ENCODE results near the gene PROX1.
A peak's percentile ranks its signal among the peaks of the same experiment; 100 is the strongest.

The PROX1 gene

DNA sequence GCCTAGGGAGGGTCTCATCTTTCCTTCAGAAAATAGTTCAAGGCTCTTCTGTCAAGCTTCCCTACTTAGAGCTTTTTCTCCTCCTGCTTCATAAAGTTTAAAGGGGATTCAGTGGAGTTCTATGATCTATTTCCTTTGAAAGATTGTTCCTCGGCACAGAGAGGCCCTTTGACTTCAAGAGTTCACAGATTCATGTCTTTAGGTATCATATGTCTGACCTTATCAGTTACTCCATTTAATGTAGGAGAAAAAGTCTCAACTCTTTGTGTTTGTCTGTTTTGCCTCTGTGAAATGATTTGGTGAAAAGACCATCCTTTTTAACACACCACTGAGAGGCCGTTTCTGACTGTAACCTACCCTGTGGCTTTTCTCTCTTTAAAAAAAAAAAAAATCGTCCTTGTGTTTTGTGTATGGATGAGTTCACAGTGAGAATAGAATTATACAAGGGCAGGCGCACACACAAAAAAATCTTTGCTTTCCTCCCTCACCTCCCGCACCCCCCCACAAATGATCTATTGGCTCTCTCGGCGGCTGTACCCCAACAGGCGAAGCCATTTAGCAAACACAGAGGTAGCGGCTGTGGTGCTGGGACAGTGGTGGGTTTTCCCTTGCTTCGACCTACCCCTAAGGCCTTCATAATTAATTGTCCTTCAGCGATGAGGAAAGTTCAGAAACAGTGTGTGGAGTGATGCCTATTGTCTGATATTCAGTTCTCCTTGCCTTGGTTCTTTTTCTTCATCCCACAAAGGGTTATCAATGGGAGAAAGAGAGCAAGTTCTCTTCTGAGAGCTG is 29.6 kb downstream of the PROX1 start:
- no peak for ATAC-seq
- TF ChIP-seq, protein P1, sequence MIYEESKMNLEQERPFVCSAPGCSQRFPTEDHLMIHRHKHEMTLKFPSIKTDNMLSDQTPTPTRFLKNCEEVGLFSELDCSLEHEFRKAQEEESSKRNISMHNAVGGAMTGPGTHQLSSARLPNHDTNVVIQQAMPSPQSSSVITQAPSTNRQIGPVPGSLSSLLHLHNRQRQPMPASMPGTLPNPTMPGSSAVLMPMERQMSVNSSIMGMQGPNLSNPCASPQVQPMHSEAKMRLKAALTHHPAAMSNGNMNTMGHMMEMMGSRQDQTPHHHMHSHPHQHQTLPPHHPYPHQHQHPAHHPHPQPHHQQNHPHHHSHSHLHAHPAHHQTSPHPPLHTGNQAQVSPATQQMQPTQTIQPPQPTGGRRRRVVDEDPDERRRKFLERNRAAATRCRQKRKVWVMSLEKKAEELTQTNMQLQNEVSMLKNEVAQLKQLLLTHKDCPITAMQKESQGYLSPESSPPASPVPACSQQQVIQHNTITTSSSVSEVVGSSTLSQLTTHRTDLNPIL (CRISPR knock-in tag; IDR thresholded peaks at IDR 0.05; ENCODE audit: low read depth) = no peak
- TF ChIP-seq ZNF565 (CRISPR knock-in tag; conservative IDR thresholded peaks at IDR 0.05; ENCODE audit: low read depth) = no peak

DNA sequence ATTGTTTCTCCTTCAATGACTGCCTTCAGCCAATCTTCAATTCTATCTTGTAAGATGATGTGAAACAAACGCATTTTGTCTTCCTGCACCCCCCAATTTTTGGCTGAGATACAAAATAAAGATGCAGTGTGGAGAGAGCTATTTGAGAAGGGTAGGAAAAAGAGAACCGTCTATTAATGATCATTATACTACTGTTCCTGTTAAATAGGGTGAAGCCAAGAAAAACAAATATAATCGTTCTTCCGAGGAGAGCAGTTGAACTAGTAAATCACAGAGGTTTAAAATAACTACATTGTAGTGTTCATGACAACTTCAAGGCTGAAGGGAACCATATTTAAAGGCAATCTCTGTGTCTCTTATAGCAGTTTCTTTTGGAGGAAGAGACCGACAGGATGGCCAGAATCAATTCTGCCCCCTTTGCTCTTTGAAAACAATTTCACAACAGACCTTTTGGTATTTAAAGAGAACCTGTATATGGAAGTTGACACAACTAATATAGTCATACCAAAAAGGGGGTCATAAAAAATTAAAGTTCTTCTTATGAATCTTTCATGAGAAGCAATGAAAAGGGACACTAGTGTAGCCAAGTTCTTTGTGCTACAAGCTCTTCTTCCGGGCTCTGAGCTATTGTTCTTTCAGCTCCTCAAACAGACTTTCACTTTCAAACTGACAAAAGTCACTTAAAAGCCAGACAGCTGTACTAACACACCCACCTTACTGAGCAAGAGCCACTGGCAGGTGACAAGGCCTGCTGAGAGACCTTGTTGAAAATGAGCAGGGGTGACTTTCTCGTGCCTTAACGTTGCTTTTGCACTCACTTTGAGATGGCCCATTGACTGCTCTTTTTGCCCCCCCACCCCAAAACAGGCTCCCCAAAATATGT is 30.9 kb downstream of the PROX1 start:
- TF ChIP-seq OSR1 (CRISPR knock-in tag; IDR thresholded peaks at IDR 0.05) (no peak), ZFP3 (CRISPR knock-in tag; IDR thresholded peaks at IDR 0.05) (no peak), ZNF565 (CRISPR knock-in tag; conservative IDR thresholded peaks at IDR 0.05; ENCODE audit: low read depth) (no peak)
- TF ChIP-seq, protein P2, sequence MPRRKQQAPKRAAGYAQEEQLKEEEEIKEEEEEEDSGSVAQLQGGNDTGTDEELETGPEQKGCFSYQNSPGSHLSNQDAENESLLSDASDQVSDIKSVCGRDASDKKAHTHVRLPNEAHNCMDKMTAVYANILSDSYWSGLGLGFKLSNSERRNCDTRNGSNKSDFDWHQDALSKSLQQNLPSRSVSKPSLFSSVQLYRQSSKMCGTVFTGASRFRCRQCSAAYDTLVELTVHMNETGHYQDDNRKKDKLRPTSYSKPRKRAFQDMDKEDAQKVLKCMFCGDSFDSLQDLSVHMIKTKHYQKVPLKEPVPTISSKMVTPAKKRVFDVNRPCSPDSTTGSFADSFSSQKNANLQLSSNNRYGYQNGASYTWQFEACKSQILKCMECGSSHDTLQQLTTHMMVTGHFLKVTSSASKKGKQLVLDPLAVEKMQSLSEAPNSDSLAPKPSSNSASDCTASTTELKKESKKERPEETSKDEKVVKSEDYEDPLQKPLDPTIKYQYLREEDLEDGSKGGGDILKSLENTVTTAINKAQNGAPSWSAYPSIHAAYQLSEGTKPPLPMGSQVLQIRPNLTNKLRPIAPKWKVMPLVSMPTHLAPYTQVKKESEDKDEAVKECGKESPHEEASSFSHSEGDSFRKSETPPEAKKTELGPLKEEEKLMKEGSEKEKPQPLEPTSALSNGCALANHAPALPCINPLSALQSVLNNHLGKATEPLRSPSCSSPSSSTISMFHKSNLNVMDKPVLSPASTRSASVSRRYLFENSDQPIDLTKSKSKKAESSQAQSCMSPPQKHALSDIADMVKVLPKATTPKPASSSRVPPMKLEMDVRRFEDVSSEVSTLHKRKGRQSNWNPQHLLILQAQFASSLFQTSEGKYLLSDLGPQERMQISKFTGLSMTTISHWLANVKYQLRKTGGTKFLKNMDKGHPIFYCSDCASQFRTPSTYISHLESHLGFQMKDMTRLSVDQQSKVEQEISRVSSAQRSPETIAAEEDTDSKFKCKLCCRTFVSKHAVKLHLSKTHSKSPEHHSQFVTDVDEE (CRISPR knock-in tag; IDR thresholded peaks at IDR 0.05) = no peak
- ATAC-seq = no peak; the same call in 2 of the 3 replicates

DNA sequence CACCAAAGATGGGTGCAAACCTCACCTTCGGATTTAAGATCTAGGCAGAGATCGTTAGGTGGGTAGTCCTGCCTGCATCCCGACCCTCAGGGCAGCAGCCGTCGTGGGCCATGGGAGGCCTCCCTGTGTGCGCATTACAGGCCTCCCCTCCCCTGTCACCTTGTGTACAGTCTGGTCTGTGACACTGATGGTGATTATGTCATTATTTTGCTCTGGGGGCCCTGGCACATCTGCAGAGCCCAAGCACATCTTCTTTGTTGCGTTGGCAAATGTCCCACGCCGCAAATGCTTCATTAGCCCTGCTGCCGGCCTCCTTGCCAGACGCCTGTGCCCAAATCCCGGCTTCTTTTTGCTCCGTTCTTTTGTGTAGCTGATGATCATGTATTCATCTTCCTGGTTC is 31.7 kb downstream of the PROX1 start:
- peak; percentile 58; the same call in 2 of the 3 replicates for ATAC-seq
- TF ChIP-seq TCF4 (CRISPR knock-in tag; IDR thresholded peaks at IDR 0.05; ENCODE audit: borderline replicate concordance) = peak; percentile 58; the same call in 1 of the 2 replicates
- TF ChIP-seq, protein P2 (CRISPR knock-in tag; IDR thresholded peaks at IDR 0.05) = peak; percentile 79
- TF ChIP-seq ISL1 (CRISPR knock-in tag; IDR thresholded peaks at IDR 0.05) = no peak
- no peak for TF ChIP-seq ZFP3 (CRISPR knock-in tag; IDR thresholded peaks at IDR 0.05)

DNA sequence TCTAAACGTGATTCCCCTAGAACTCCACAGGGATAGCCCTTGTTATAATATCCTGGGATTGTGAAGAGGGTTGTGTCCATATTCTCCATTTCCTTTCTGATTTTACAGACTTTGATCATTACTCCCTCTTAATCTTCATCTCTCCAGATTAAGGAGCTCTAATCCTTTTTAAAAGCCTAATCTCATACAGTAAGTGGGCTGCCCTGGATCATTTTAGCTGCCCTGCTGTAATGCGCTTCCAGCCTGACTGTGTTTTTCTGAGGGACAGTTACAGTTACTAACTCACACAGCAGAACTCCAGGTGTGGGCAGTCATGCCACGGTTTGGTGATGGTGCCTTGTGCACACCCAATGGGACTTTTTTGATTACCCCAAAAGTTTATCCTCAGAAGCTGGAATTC is 33.5 kb downstream of the PROX1 start:
- no peak for ATAC-seq
- TF ChIP-seq ZFP3 (CRISPR knock-in tag; IDR thresholded peaks at IDR 0.05) = no peak
- TF ChIP-seq, protein P2 (CRISPR knock-in tag; IDR thresholded peaks at IDR 0.05) = no peak
- TF ChIP-seq ZC3H10 (CRISPR knock-in tag; IDR thresholded peaks at IDR 0.05) = no peak
- TF ChIP-seq SNAI2 (CRISPR knock-in tag; IDR thresholded peaks at IDR 0.05) = no peak
- no peak for TF ChIP-seq GLIS3 (CRISPR knock-in tag; IDR thresholded peaks at IDR 0.05)
- TF ChIP-seq OSR1 (CRISPR knock-in tag; IDR thresholded peaks at IDR 0.05) = no peak
- TF ChIP-seq ZNF565 (CRISPR knock-in tag; conservative IDR thresholded peaks at IDR 0.05; ENCODE audit: low read depth) = no peak
- TF ChIP-seq ZFP30 (CRISPR knock-in tag; IDR thresholded peaks at IDR 0.05) = no peak
- no peak for TF ChIP-seq BACH2 (CRISPR knock-in tag; IDR thresholded peaks at IDR 0.05; ENCODE audit: borderline replicate concordance)
- no peak for TF ChIP-seq PPARA (CRISPR knock-in tag; IDR thresholded peaks at IDR 0.05; ENCODE audit: borderline replicate concordance)
- TF ChIP-seq, protein P3, sequence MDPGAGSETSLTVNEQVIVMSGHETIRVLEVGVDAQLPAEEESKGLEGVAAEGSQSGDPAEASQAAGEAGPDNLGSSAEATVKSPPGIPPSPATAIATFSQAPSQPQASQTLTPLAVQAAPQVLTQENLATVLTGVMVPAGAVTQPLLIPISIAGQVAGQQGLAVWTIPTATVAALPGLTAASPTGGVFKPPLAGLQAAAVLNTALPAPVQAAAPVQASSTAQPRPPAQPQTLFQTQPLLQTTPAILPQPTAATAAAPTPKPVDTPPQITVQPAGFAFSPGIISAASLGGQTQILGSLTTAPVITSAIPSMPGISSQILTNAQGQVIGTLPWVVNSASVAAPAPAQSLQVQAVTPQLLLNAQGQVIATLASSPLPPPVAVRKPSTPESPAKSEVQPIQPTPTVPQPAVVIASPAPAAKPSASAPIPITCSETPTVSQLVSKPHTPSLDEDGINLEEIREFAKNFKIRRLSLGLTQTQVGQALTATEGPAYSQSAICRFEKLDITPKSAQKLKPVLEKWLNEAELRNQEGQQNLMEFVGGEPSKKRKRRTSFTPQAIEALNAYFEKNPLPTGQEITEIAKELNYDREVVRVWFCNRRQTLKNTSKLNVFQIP (CRISPR knock-in tag; IDR thresholded peaks at IDR 0.05; ENCODE audit: borderline replicate concordance, low read depth) = no peak
- TF ChIP-seq, protein P4, sequence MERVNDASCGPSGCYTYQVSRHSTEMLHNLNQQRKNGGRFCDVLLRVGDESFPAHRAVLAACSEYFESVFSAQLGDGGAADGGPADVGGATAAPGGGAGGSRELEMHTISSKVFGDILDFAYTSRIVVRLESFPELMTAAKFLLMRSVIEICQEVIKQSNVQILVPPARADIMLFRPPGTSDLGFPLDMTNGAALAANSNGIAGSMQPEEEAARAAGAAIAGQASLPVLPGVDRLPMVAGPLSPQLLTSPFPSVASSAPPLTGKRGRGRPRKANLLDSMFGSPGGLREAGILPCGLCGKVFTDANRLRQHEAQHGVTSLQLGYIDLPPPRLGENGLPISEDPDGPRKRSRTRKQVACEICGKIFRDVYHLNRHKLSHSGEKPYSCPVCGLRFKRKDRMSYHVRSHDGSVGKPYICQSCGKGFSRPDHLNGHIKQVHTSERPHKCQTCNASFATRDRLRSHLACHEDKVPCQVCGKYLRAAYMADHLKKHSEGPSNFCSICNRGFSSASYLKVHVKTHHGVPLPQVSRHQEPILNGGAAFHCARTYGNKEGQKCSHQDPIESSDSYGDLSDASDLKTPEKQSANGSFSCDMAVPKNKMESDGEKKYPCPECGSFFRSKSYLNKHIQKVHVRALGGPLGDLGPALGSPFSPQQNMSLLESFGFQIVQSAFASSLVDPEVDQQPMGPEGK (CRISPR knock-in tag; IDR thresholded peaks at IDR 0.05; ENCODE audit: borderline replicate concordance) = no peak
- no peak for TF ChIP-seq ZNF70 (CRISPR knock-in tag; IDR thresholded peaks at IDR 0.05)
- TF ChIP-seq, protein P1 (CRISPR knock-in tag; IDR thresholded peaks at IDR 0.05; ENCODE audit: low read depth) = no peak
- TF ChIP-seq TCF4 (CRISPR knock-in tag; IDR thresholded peaks at IDR 0.05; ENCODE audit: borderline replicate concordance) = no peak
